ENCODE data around the gene EFNA5. TPM values are rescaled to one million over a fixed set of nuclear protein-coding genes. Genes with fewer than 3 reads are reported as not detected.

The EFNA5 gene
- total RNA-seq = 32.2 TPM

DNA sequence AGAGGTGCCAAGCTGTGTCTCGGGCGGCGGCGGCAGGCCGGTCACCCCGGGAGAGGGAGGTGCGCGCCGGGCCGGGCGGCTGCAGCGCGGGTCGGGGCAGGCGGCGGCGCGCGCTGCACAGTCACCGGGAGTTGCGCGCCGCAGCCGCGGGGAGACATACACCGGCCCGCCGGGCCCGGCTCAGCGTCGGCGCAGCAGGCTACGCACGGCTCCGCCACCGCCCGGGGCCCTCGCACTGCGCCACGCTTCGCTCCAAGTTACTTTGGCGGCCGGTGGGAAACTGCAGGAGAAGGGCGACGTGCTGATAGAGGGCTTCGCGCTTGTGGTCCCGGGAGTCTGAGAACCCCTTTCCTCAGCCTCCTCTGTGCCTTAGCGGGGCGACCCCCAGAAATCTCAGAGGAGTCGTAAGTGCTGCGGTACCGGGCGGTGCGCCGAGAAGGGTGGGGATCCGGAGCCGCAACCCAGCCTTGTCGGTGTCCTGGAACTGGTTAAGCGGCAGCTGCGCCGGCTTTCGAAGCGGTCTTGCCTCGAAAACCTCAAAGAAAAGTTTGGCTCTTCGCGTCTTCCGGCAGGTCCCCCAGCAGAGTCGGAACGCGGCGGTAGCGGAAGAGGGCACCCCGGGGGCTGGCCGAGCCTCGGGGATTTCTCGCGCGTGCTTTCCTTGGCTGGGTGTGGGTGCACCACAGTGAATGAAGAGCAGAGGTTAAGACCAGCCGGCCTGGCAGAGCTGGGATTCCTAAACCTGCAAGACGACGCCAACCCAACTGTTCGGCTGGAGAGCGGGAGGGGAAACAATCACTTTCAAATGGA is at the start of gene EFNA5:
TSS of gene EFNA5 (minus strand) at position 6 of the 810 bp plus-strand sequence.

